PFSK-1 (cell line): ENCODE results near the gene POLA2.

Experiments used
- FOXP2 ChIP-seq: optimal IDR thresholded peaks from 2 replicates; pipeline ENCODE3; 2011; ENCODE audit warnings: borderline replicate concordance, control low read depth, inconsistent platforms; ENCODE audit not compliant: insufficient read depth; ENCODE audit errors: extremely low read length, extremely low read depth
- POLR2AphosphoS5 ChIP-seq: IDR thresholded peaks from 2 replicates; pipeline ENCODE4 v1.6.1; 2012; ENCODE audit warnings: low read depth, mild to moderate bottlenecking, control low read depth, low read length, moderate library complexity
- SIN3A ChIP-seq: IDR thresholded peaks from 2 replicates; pipeline ENCODE4 v1.6.1; 2012; ENCODE audit warnings: mild to moderate bottlenecking, low read length, moderate library complexity, borderline replicate concordance; ENCODE audit not compliant: insufficient read depth
- TAF1 ChIP-seq: IDR thresholded peaks from 2 replicates; pipeline ENCODE4 v1.6.1; 2012; ENCODE audit warnings: low read length, control low read depth, borderline replicate concordance; ENCODE audit not compliant: insufficient read depth
- TF ChIP-seq, protein P1 (sequence below), 2 experiments: IDR thresholded peaks; 2 replicates each; pipeline versions ENCODE4 v1.6.1 to v1.8.0; 2011 to 2012; ENCODE audit warnings: low read depth in 2 of 2, low read length in 2 of 2, control low read depth in 1 of 2, inconsistent platforms in 1 of 2, mild to moderate bottlenecking in 1 of 2, moderate library complexity in 1 of 2; ENCODE audit not compliant: insufficient read depth in 1 of 2

The POLA2 gene

DNA sequence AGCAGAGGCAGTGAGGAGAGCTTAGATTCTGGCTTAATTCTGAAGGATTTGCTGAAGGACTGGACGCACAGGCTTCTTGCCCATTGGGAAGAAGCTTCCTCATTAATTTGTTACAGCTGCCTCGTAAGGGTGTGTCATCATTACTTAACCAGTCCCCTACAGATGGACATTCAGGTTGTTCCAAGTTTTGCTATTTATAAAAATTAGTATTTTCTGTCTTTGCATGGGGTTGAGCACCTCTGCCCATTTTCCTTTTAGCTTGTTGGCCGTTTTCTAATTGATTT is 41.9 kb upstream of the POLA2 start:
- no peak for TF ChIP-seq POLR2AphosphoS5

DNA sequence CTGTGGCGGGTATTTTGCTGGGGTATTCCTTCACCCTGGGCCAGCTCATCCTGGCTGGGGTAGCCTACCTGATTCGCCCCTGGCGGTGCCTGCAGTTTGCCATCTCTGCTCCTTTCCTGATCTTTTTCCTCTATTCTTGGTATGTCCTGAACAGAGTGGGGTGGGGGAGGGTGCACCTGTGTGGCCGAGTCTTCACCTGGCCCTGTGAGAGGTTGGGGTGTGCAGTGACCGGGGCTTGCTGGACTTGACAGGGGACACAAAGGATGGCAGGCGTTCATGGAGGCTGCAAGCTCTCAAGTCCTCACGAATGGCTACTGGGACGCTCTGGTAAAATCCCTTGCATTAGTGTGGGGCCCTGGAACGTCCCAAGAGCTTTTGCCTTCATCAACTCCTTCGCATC is 40.7 kb upstream of the POLA2 start:
- TF ChIP-seq, protein P1, sequence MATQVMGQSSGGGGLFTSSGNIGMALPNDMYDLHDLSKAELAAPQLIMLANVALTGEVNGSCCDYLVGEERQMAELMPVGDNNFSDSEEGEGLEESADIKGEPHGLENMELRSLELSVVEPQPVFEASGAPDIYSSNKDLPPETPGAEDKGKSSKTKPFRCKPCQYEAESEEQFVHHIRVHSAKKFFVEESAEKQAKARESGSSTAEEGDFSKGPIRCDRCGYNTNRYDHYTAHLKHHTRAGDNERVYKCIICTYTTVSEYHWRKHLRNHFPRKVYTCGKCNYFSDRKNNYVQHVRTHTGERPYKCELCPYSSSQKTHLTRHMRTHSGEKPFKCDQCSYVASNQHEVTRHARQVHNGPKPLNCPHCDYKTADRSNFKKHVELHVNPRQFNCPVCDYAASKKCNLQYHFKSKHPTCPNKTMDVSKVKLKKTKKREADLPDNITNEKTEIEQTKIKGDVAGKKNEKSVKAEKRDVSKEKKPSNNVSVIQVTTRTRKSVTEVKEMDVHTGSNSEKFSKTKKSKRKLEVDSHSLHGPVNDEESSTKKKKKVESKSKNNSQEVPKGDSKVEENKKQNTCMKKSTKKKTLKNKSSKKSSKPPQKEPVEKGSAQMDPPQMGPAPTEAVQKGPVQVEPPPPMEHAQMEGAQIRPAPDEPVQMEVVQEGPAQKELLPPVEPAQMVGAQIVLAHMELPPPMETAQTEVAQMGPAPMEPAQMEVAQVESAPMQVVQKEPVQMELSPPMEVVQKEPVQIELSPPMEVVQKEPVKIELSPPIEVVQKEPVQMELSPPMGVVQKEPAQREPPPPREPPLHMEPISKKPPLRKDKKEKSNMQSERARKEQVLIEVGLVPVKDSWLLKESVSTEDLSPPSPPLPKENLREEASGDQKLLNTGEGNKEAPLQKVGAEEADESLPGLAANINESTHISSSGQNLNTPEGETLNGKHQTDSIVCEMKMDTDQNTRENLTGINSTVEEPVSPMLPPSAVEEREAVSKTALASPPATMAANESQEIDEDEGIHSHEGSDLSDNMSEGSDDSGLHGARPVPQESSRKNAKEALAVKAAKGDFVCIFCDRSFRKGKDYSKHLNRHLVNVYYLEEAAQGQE (IDR thresholded peaks at IDR 0.05; ENCODE audit: insufficient read depth in 1 of 2, low read depth in 2 of 2, low read length in 2 of 2) = no peak
- TF ChIP-seq POLR2AphosphoS5 (no peak), FOXP2 (no peak), TAF1 (no peak), SIN3A (no peak)

DNA sequence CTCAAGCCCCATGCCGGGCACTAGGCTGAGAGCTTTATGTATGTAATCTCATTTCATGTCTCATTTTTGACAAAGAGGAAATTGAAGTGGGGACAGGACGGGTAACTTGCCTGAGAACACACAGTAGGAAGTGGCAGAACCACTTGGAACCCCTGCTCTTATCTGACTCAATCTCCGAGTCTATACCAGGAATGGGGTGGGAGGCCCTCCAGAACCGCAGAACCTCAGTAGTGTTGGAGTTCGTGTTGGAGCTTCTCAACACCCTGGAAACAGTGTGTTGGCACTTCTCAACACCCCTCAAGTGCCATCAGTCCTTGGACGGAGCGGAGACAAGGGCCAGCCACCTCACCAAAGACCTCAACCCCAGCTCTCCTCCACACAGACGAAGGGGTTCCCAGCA is 38.8 kb upstream of the POLA2 start:
- TF ChIP-seq, protein P1 (IDR thresholded peaks at IDR 0.05; ENCODE audit: insufficient read depth in 1 of 2, low read depth in 2 of 2, low read length in 2 of 2) = no peak
- TF ChIP-seq POLR2AphosphoS5 (no peak), SIN3A (no peak), TAF1 (no peak), FOXP2 (no peak)

DNA sequence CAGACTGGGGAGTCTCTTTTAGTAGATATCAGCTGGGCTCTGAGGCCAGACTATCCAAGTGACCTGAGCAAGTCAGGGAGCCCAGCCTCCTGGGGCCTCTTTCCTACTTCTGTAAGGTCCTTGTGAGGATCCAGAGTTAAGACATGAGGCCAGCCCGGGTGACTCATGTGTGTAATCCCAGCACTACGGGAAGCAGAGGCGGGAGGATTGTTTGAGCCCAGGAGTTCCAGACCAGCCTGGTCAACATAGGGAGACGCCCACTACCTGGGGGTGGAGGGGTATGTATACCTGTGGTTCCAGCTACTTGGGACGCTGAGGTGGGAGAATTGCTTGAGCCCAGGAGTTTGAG is 36.9 kb upstream of the POLA2 start:
- TF ChIP-seq, protein P1 (IDR thresholded peaks at IDR 0.05; ENCODE audit: insufficient read depth in 1 of 2, low read depth in 2 of 2, low read length in 2 of 2) = no peak
- TF ChIP-seq POLR2AphosphoS5 (no peak), SIN3A (no peak), FOXP2 (no peak), TAF1 (no peak)

DNA sequence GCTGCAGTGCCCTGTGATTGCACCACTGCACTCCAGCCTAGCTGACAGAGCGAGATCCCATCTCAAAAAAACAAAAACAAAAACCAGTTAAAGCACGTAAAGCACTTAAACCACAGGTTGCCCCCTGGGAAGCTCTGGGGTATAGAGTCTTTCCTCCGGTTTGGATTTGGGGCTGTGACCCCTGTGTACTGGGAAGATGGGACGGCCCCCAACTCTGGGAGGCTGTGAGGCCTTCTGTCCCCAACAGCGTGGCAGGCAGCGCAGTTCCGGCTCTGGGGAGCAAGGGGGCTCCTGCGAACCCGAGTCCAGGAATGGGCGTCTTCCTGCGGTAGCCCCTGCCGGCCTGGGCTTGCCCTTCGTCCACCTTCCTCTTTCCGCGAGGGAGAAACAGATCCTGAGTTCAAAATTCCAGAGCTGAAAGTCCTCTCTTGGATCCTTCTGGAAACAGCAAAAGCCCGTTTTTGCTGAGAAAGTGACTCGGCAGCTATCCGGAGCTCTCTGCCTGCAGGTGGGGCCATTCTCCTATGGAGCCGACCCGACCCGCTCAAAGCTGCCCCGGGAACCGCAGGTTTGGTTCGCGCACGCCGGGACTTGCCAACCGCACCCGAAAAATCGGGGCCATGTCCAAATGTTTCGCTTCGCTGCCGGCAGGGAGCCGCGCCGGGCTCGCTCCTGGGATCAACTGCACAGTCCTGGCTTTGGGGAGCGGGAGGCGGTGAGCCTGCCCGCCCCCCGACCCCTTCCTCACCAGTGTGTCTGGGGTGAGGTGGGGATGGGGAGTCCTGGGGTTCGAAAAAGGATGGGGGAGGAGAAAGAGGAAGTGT is 36.3 kb upstream of the POLA2 start:
- TF ChIP-seq TAF1 (no peak), FOXP2 (no peak), SIN3A (no peak), POLR2AphosphoS5 (no peak)
- TF ChIP-seq, protein P1 (IDR thresholded peaks at IDR 0.05; ENCODE audit: insufficient read depth in 1 of 2, low read depth in 2 of 2, low read length in 2 of 2) = no peak

DNA sequence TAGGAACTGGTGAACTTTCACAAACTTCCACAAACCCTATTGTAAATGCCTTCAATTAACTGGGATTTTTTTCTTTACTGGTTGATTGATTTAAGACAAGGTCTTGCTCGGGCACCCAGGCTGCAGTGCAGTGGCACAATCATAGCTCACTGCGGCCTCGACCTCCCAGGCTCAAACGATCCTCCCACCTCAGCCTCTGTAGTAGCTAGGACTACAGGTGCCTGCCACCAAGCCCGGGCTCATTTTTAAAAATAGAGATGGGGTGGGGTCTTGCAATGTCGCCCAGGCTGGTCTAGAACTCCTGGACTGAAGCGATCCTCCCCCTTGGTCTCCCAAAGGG is 35.7 kb upstream of the POLA2 start:
- TF ChIP-seq POLR2AphosphoS5 = no peak
